ENCODE results near the gene PHTF1.

The PHTF1 gene

DNA sequence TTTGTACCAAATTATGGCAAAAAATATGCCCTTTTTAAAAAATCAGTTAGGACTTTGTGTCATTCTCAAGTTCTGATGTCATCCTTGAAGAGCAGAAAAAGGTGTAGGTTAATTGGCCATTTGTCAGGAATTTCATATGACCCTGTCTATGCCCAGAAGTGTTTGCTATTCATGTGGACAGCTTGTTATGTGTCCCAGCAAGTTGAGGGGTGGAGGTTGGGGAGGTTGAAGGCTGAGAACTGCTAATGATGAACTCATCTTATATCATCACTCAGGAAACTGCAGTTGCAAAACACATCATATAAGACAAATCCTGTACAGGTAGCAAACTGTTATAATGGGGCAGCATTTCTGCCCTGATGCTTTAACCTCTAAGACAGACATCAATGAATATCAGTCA lies 106.5 kb downstream of the PHTF1 start:
- TF ChIP-seq GATA2 (IDR thresholded peaks at IDR 0.05; ENCODE audit: low read depth, low read length) (no peak), GATA3 (IDR thresholded peaks at IDR 0.05; ENCODE audit: low read depth, low read length) (no peak)

DNA sequence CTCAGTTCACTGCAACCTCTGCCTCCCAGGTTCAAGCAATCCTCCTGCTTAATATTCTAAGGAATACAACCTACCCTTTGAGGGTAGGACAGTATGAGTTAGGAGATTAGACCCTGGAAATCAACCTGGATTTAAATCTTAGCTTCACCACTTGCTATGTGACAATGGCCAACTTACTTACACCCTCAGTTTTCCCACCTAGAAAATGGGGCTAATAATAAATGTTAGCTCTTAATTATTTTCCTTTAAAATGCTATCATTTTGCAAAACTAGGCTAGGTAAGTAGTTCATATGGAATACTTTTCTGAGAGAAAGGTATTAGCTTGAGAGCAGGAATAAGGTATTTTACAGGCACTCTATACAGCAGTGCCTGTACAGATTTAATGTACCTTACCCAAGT lies 110.8 kb downstream of the PHTF1 start:
- TF ChIP-seq GATA2 (IDR thresholded peaks at IDR 0.05; ENCODE audit: low read depth, low read length) (no peak), GATA3 (IDR thresholded peaks at IDR 0.05; ENCODE audit: low read depth, low read length) (no peak)

DNA sequence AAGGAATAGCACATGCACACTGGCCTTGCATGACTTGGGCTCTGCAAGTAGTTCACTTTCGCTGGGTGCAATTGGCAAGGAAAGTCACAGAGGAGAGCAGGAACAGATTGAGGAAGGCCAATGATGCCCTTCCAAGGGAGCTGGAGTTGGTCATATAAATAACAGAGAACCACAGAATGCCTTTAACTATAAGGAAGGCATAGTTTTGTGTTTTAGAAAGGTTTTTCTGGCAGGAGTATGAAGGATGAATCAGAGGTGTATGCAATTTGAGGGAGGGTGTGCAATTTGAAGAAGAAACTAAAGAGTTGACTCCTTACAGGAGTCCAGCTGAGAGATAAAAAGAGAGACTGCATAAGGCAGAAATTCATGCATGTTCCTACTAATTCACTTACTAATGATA lies 112.1 kb downstream of the PHTF1 start:
- TF ChIP-seq GATA2 (IDR thresholded peaks at IDR 0.05; ENCODE audit: low read depth, low read length) (no peak), GATA3 (IDR thresholded peaks at IDR 0.05; ENCODE audit: low read depth, low read length) (no peak)
